CD4-positive, alpha-beta T cell (primary cell): ENCODE results near the gene PTPRT. TPM values are rescaled to one million over a fixed set of nuclear protein-coding genes. Genes with fewer than 3 reads are reported as not detected.

Experiments used
- ATAC-seq: fragments of 200-7000 bp; cut with Tn5 transposase; one replicate; pipeline ENCODE4 v1.10.0; 2022; ENCODE audit warnings: mild to moderate bottlenecking; ENCODE audit not compliant: poor library complexity
- CTCF ChIA-PET: fragments of 350-600 bp; sonication (Branson Sonifier 250); formaldehyde crosslinking; loops from one replicate; lab custom pipeline; 2021; ENCODE audit warnings: antibody characterized with exemption, inconsistent platforms; lab: Charles Lee
- POLR2A ChIA-PET: fragments of 350-600 bp; sonication (Branson Sonifier 250); formaldehyde crosslinking; loops from one replicate; lab custom pipeline; 2021; ENCODE audit warnings: antibody characterized with exemption, inconsistent platforms; lab: Charles Lee
- DNase-seq, 14 experiments: peaks; one replicate each; pipeline ENCODE4 v3.0.0-alpha.2; 2013 to 2020; ENCODE audit warnings: mixed read lengths in 2 of 14
- H3K27ac ChIP-seq, 2 donors: one replicate each; pipeline versions ENCODE4 v1.5.1 to v1.7.0; 2013; ENCODE audit warnings: low read length in 2 of 2, low read depth in 1 of 2, mild to moderate bottlenecking in 1 of 2
- H3K27me3 ChIP-seq, 2 experiments: 1 replicate in 1 of 2; 2 replicates in 1 of 2; pipeline versions ENCODE4 v1.6.1 to v1.7.0; 2013; ENCODE audit warnings: low read length in 2 of 2, control low read depth in 1 of 2, mild to moderate bottlenecking in 1 of 2, moderate library complexity in 1 of 2; ENCODE audit not compliant: insufficient read depth in 2 of 2, control insufficient read depth in 1 of 2
- H3K36me3 ChIP-seq: one replicate; pipeline ENCODE4 v1.6.1; 2013; ENCODE audit warnings: low read length, control low read depth; ENCODE audit not compliant: insufficient read depth
- H3K4me1 ChIP-seq: one replicate; pipeline ENCODE4 v1.6.1; 2013; ENCODE audit warnings: low read length, control low read depth; ENCODE audit not compliant: insufficient read depth
- H3K4me3 ChIP-seq: one replicate; pipeline ENCODE4 v1.5.1; 2013; ENCODE audit warnings: mild to moderate bottlenecking, low read length, moderate library complexity
- H3K9me3 ChIP-seq, 2 experiments: 1 replicate in 1 of 2; 2 replicates in 1 of 2; pipeline versions ENCODE4 v1.6.1 to v1.7.0; 2013; ENCODE audit warnings: low read length in 2 of 2, mild to moderate bottlenecking in 2 of 2, control low read depth in 1 of 2, moderate library complexity in 1 of 2; ENCODE audit not compliant: control insufficient read depth in 1 of 2, insufficient read depth in 1 of 2
- H3K27ac Mint-ChIP-seq: one replicate; pipeline ENCODE4 v1.8.0; 2020; ENCODE audit warnings: mixed read lengths
- H3K27me3 Mint-ChIP-seq: one replicate; pipeline ENCODE4 v1.8.0; 2021; ENCODE audit warnings: mixed read lengths
- H3K36me3 Mint-ChIP-seq: one replicate; pipeline ENCODE4 v1.8.0; 2021; ENCODE audit warnings: low read depth, mixed read lengths
- H3K4me1 Mint-ChIP-seq: one replicate; pipeline ENCODE4 v1.8.0; 2021; ENCODE audit warnings: low read depth, mixed read lengths
- H3K4me3 Mint-ChIP-seq: one replicate; pipeline ENCODE4 v1.8.0; 2020; ENCODE audit warnings: mild to moderate bottlenecking, mixed read lengths
- H3K9me3 Mint-ChIP-seq: one replicate; pipeline ENCODE4 v1.8.0; 2020; ENCODE audit warnings: mixed read lengths
- CTCF ChIP-seq: fragments of 200-600 bp; IDR thresholded peaks from one replicate; pipeline ENCODE4 v1.8.0; 2022; ENCODE audit warnings: antibody characterized with exemption, mild to moderate bottlenecking
- intact Hi-C, 2 experiments: fragments of 100-400 bp; cut with DNase I in 1 of 2; cut with micrococcal nuclease in 1 of 2; formaldehyde crosslinking; loops; one replicate each; pipeline versions ENCODE4 v1.15.1 to v1.9.0; 2023 to 2025; cut with DNase I, micrococcal nuclease
- total RNA-seq, 174 experiments: library from RNA in 2 of 174; stranded (reverse) in 2 of 174; gene quantifications; one replicate each; pipeline ENCODE4 v1.2.3 and lab custom pipeline; 2021 to 2026

Gene PTPRT
- total RNA-seq, 2 experiments from 2014 or later, result not detected

GRCh38 chr20:42392442-42392841 is 797.3 kb downstream of the PTPRT start:
- no peak overlapping the region for H3K27ac ChIP-seq
- Mint-ChIP-seq H3K4me3 (no peak overlapping the region), H3K9me3 (no peaks in the 10 kb centered on the region), H3K36me3 (no peaks in the 10 kb centered on the region), H3K27me3 (no peaks in the 10 kb centered on the region), H3K27ac (no peak overlapping the region), H3K4me1 (no peaks in the 10 kb centered on the region)
- POLR2A ChIA-PET, result no interaction called here
- no peak for ATAC-seq
- H3K36me3 ChIP-seq, result no peaks in the 10 kb centered on the region
- H3K27me3 ChIP-seq, result no peaks in the 10 kb centered on the region
- no peak overlapping the region for H3K4me3 ChIP-seq
- peaks cover 0 to 8% of the 10 kb centered on the region in 2 experiments for H3K9me3 ChIP-seq
- no peak for DNase-seq
- intact Hi-C loops, result no loop called here
- no peak for TF ChIP-seq CTCF
- CTCF ChIA-PET, result no interaction called here
- no peaks in the 10 kb centered on the region for H3K4me1 ChIP-seq

- DNase-seq (no peak), ATAC-seq (no peak)
- H3K4me1 Mint-ChIP-seq, result no peaks in the 10 kb centered on the region
- no peak overlapping the region for H3K4me3 Mint-ChIP-seq
- no peak overlapping the region for H3K4me3 ChIP-seq
- intact Hi-C loops, result no loop called here
- H3K4me1 ChIP-seq, result no peaks in the 10 kb centered on the region
- no peak for TF ChIP-seq CTCF
- POLR2A ChIA-PET, result no interaction called here
- H3K9me3 ChIP-seq, result peaks cover 0 to 8% of the 10 kb centered on the region in 2 experiments
- H3K27me3 Mint-ChIP-seq, result no peaks in the 10 kb centered on the region
- H3K36me3 ChIP-seq, result no peaks in the 10 kb centered on the region
- no peak overlapping the region for H3K27ac ChIP-seq
- H3K36me3 Mint-ChIP-seq, result no peaks in the 10 kb centered on the region
- H3K27ac Mint-ChIP-seq, result no peak overlapping the region
- H3K9me3 Mint-ChIP-seq, result no peaks in the 10 kb centered on the region
- CTCF ChIA-PET, result no interaction called here
- H3K27me3 ChIP-seq, result no peaks in the 10 kb centered on the region
Measured at GRCh38 chr20:42391807-42392206, 797.9 kb downstream of the PTPRT start.

- ChIA-PET CTCF (no interaction called here), POLR2A (no interaction called here)
- Histone ChIP-seq H3K4me1 (no peaks in the 10 kb centered on the region), H3K36me3 (no peaks in the 10 kb centered on the region), H3K27ac (no peak overlapping the region), H3K9me3 (peaks cover 0 to 6% of the 10 kb centered on the region in 2 experiments), H3K4me3 (no peak overlapping the region), H3K27me3 (no peaks in the 10 kb centered on the region)
- no peak for TF ChIP-seq CTCF
- no peak overlapping the region for H3K27ac Mint-ChIP-seq
- no peak for ATAC-seq
- H3K36me3 Mint-ChIP-seq, result no peaks in the 10 kb centered on the region
- H3K9me3 Mint-ChIP-seq, result peaks cover 4% of the 10 kb centered on the region
- intact Hi-C loops, result no loop called here
- no peaks in the 10 kb centered on the region for H3K27me3 Mint-ChIP-seq
- no peak overlapping the region for H3K4me3 Mint-ChIP-seq
- no peaks in the 10 kb centered on the region for H3K4me1 Mint-ChIP-seq
- no peak for DNase-seq
Measured at GRCh38 chr20:42380287-42380686, 809.4 kb downstream of the PTPRT start.
